KOPT-K1 (cell line): Measurements from ENCODE around the gene PLEKHA6.

Experiments
- H3K27ac ChIP-seq: fragments of 200-600 bp; sonication (generic); 2 replicates; pipeline ENCODE4 v1.5.1; 2016; ENCODE audit warnings: antibody characterized with exemption, mild to moderate bottlenecking, low read depth, low read length; ENCODE audit not compliant: poor library complexity, severe bottlenecking
- H3K36me3 ChIP-seq: fragments of 200-600 bp; sonication (generic); 2 replicates; pipeline ENCODE4 v1.5.1; 2017; ENCODE audit warnings: antibody characterized with exemption, mild to moderate bottlenecking, low read length, moderate library complexity; ENCODE audit not compliant: insufficient read depth
- H3K9me3 ChIP-seq: fragments of 200-600 bp; sonication (generic); 2 replicates; pipeline ENCODE4 v1.5.1; 2017; ENCODE audit warnings: antibody characterized with exemption, low read length, mild to moderate bottlenecking; ENCODE audit not compliant: insufficient read depth, poor library complexity, severe bottlenecking

The PLEKHA6 gene

DNA sequence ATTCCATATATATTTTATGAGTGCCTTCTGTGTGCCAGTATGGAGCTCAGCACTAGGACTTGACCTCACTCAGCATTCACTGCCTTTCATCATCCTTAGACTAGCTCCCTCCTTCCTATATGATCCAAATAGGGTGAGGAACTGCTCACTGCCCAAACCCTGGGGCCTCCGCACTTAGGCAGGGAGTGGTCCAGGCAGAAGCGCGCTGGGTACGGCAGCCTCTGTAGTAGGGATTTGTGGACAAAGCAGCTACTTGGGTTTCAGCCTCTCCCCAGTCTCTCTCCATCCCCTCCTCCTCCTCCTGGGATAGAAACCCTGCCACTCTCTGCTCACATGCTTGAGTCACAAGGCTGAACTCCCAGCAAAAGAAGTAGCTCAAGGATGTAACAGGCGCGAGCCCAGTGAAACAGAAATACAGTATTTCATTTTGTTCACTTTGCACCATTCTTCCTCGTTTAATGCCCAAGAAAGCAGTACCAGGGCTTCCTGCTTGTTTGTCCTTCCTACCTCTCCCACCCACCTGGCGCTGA, 32.9 kb downstream of the PLEKHA6 start:
- H3K9me3 ChIP-seq: no peaks in the 10 kb centered on the region
- H3K27ac ChIP-seq: no peak overlapping the region
- H3K36me3 ChIP-seq: no peaks in the 10 kb centered on the region

DNA sequence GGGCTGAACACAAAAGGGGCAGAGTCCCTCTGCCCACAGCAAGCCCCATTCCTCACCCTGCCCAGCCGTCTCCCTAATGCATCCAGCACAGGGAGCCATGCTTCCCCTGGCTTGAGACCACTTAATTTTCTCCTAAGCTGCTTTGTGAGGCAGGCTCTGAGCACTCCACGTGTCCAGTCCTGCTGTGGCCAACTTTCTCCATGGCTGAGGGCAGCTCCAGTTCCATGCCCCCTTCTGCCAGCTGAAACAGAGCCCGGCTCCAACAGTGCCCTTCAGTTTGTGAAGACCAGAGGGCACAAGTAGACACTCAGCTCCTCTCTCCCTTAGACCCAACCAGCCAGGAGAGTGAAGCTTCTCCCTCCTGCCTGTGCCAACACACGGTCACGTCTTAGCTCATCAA, 33.8 kb downstream of the PLEKHA6 start:
- Histone ChIP-seq H3K9me3 (no peaks in the 10 kb centered on the region), H3K27ac (no peak overlapping the region), H3K36me3 (no peaks in the 10 kb centered on the region)

DNA sequence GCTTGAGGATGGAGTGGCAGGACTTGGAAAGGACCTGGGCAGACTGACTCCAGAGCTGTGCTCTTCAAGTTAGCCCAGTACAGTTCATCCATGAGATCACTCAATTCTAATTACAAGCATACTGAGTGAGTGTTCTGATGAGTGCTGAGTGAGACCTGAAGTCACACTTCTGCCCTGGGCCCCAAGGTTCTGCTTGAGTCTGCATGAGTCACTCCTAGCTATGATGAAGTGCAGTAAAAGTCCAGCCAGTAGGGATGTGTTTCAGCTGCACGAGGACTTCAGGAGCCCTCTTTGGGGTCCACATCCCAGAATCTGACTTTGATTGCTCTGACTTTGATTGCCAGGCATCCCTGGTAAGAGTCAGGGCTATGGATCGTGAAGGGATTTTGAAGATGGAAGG, 35.8 kb downstream of the PLEKHA6 start:
- Histone ChIP-seq H3K36me3 (no peaks in the 10 kb centered on the region), H3K9me3 (no peaks in the 10 kb centered on the region), H3K27ac (no peak overlapping the region)

DNA sequence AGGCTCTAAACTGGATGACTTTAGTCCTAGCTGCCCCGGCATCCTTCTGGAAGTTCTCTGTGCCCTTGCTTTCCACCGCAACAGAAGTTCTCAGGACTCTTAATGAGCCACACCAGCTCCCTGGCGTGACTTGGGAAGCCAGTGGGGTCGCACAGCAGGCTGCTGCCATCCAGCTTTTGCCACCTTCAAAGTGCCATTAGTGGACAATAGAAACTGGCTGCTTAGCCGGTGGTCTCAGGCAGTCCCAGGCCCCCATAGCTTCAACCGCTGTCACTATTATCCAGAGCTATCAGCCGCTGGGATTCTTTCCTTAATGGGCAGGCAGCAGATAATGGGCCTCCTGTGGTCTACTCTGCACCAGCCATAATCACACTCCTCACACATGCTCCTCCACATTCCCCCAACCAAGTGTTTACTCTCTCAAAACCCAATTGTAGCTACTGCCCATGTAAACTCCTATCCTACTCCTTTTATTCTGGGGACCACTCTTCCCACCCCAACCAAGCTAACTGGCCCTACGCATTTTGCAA, 37.3 kb downstream of the PLEKHA6 start:
- Histone ChIP-seq H3K36me3 (no peaks in the 10 kb centered on the region), H3K9me3 (no peaks in the 10 kb centered on the region), H3K27ac (no peak overlapping the region)

DNA sequence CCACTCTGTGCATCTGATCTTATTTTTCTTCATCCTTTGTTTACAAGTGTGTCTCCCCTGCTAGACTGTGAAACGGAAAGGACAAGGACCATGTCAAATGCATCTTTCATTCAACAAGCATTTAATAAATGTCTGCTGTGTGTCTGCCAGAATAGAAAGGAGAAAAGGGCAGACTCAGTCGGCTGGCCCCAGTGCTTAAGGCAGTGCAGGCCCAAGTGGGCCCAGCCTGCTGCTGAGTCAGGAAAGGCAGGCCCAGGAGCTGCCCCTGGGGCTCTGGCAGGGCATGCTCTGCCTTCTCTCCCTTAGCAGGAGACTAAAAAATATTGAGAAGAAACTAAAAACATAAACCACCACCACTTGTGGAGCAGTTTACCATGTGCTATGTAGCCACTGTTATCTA, 38.1 kb downstream of the PLEKHA6 start:
- H3K27ac ChIP-seq: no peak overlapping the region
- no peaks in the 10 kb centered on the region for H3K9me3 ChIP-seq
- H3K36me3 ChIP-seq: no peaks in the 10 kb centered on the region

DNA sequence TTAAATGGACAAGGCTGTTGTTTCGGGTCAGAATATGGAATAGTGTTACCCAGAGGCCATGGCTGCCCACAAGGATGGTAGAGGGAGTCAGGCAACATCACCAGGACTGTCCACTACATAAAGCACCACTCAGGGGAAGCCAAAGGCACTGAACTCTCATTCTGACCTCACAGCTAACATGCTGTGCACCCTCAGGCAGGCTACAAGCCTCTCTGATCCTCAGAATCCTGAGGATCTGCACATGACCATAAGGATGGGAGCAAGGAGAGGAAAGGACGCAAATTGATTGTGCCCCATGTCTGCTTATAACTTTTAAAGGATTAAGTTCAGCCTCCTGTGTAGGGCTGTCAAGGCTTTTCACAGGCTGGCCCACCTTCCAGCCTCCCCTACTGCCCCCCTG, 38.7 kb downstream of the PLEKHA6 start:
- no peaks in the 10 kb centered on the region for H3K36me3 ChIP-seq
- H3K27ac ChIP-seq: no peak overlapping the region
- H3K9me3 ChIP-seq: no peaks in the 10 kb centered on the region

DNA sequence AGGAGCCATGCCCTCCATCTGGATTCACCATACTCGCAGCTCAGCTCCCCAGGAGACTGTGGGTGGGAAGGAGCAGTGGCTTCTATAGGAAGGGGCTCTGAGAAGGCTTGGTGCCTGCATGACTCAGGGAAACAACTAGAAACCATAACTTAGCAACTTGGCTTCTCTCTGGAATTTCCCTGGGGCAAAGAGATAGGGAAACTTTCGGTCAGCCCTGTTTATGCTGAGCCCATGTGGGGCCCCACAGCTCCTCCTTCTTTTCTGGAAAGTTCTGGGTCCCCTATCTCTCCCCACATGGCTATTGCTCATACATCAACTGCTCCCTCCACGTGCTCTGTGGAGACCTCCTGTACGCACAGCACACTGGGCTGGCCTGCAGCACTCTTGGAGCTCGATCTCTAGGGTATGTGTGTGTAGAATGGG, 39.3 kb downstream of the PLEKHA6 start:
- Histone ChIP-seq H3K36me3 (no peaks in the 10 kb centered on the region), H3K27ac (no peak overlapping the region), H3K9me3 (no peaks in the 10 kb centered on the region)

DNA sequence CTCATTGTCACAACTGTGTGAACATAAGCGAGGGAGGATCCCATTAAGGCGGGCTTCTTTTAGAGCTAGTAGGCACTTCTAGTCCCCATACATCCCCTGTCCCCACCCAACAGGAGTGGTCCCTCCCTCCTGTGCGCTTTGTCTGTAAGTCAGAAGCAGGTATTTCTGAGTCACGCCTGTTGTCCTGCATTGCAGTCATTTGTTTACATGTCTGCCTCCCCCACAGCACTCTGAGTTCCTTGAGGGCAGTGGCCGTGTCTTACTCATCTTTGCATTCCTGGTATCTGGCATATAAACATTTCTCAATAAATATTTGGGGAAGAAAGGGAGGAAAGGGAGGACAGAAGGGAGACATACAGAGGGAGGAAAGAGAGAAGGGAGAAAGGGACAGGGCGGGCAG, 40.3 kb downstream of the PLEKHA6 start:
- Histone ChIP-seq H3K9me3 (no peaks in the 10 kb centered on the region), H3K36me3 (no peaks in the 10 kb centered on the region), H3K27ac (no peak overlapping the region)

DNA sequence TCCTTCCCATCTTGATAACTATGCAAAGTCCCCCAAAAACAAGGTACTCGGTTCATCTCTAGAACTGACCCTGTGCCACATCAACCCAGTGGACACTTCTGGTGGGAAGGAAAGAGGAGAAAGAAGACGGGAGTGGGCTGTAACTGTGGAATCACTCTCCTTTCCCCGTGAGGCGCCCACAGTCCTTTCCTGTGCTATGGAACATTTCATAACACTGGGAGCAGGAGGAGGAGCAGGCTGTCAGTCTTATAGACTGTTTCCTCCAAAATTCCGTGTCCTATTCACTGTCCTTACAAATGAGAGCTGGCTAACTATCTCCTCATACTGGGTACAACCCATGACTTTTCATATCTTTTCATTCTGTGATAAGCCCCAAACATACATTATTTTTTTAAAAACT, 40.7 kb downstream of the PLEKHA6 start:
- Histone ChIP-seq H3K36me3 (no peaks in the 10 kb centered on the region), H3K27ac (no peak overlapping the region), H3K9me3 (no peaks in the 10 kb centered on the region)

DNA sequence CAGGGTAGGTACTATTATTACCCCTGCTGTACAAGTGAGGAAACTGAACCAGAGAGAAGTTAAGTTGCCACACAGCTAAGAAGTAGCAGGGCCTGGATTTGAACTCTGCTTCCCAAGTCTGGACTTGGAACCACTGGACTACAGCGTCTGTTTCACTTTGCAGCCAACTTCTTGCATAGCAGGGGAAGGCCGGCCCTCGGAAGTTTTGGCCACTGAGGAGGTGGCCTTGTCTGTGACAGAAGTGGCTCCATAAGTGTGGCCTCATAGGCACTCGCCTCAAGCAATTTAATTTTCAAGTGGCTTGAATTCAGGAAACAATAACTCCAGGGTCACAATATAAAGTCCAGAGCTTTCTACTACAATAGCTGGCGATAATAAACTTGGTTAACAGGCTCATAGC, 41.4 kb downstream of the PLEKHA6 start:
- H3K27ac ChIP-seq: no peak overlapping the region

DNA sequence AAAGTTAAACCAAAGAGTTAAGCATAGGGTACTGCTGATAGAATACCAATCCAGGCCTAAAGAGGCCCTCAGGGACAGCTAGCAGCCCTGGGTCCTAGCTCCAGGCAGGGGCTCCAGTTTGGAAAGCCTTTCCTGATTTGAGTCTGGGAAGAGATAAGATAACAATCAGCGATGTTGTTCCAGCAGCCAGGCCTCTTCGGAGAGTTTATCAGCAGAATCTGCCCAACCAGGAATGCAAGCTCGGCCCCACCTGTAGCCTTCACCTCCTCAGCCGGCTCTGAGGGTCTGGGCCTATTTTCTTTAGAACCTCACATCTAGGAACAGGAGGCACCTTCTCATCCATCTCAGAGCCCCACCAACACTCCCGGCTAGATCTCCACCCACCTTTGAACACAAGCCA, 42.6 kb downstream of the PLEKHA6 start:
- H3K27ac ChIP-seq: no peak overlapping the region

More for the DNA sequence above, 41.4 kb downstream of the PLEKHA6 start:
- H3K36me3 ChIP-seq: no peaks in the 10 kb centered on the region
- no peaks in the 10 kb centered on the region for H3K9me3 ChIP-seq

DNA sequence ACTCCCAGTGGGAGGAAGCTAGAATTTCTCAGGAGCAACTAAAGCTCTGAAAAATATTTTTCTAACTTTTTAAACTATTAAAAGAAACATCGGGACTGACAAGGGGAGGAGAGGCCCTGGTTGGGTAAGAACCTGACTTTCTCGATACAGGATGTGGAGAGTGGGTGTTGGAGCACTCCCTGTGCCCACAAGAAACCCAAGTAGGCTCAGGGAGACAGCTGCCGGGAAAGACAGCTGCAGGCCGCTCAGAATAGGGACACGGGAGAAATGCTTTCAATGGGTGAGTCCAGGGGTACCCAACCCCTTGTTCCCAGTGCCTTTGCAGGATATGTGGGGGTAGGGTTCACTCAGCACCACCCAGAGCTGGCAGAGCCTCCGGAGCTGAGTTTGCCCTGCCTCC, 43.6 kb downstream of the PLEKHA6 start:
- H3K27ac ChIP-seq: no peak overlapping the region
- H3K9me3 ChIP-seq: no peaks in the 10 kb centered on the region
- H3K36me3 ChIP-seq: no peaks in the 10 kb centered on the region

More for the DNA sequence above, 42.6 kb downstream of the PLEKHA6 start:
- H3K9me3 ChIP-seq: no peaks in the 10 kb centered on the region
- no peaks in the 10 kb centered on the region for H3K36me3 ChIP-seq

DNA sequence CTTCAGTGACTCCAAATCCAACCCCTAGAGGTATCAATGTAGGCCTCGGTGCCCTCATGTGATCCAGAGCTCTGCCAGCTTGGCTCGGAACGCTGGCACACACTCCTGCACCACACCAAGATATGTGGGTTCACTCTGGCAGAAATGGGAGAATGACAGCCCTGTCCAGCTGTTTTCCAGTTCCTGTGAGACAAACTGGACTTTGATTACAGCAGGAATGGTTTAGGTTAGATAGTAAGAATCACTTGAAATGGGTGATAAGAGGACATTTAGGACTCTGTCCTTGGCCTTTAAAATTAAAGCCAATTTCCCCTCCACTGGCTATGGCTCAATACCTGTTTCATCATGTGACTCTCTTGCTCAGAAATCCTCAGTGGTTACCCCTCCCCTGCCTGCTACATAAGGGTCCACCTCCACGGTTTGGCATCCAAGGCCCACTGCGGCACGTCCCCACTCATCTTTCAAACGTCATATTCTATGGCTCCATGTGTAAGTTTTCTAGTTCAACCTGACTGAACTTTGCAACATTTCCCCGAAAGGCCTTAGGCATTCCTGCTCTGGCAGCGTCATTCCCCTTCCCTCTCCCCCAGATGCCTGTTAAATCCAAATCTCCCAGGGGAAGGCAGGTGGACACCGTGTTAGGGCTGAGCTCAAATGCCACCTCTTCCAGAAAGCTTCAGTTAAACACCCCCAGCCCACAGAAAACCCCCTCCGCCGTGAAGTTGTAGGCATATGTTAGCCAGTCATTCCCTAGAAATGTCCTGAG, 44.7 kb downstream of the PLEKHA6 start:
- Histone ChIP-seq H3K9me3 (no peaks in the 10 kb centered on the region), H3K36me3 (no peaks in the 10 kb centered on the region), H3K27ac (no peak overlapping the region)

DNA sequence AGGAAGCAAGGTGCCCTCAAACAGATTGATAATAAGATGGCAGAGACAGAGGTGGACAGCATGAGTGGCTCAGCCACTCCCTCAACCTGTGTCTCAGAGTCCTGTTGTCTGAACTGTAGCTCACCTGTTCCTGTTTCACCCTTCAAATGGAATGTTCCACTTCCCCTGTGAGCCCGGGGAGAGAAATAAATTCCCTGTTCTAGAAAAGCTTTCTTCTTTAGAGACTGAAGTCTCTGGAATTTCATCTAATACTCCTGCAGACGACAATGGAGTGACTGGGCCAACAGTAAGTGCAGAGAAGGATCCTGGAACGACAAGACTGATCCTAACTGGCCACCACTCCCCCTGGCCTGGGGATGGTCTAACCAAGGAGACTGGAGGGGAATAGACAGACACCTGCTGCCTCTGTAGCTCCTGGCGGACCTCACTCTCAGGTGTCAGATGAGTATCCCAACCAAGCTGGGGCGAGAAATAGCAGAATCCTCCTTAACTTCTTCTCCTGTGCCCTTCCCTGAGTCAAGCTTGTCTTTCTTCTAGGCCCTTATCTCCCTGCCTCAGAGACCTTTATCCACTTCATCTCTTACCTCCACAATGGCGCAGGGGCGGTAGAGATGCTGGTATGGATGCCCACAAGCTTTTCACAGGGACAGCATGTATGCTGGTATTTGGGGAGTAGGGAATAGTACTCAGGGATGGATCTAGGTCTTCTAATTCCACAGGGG, 45.4 kb downstream of the PLEKHA6 start:
- Histone ChIP-seq H3K36me3 (no peaks in the 10 kb centered on the region), H3K9me3 (no peaks in the 10 kb centered on the region), H3K27ac (no peak overlapping the region)

DNA sequence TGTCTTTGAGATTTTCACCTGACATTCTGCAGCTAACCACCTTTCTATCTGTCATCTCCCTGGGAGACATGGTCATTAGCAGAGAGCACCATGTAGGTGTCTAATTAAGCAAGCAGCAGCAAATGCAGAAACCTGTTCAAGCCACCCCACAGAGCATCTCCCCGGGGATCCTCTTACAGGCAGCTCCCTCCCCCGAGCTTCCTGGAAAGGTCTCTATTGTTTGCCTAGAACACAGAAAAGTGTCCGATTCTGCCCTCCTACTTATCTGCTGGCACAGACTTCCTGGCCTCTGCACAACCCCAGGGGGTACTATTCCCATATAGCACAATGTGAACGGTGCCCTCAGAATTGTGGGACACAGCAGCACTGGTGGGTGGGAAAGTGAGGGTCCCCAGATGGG, 46.1 kb downstream of the PLEKHA6 start:
- no peaks in the 10 kb centered on the region for H3K9me3 ChIP-seq
- no peaks in the 10 kb centered on the region for H3K36me3 ChIP-seq
- H3K27ac ChIP-seq: no peak overlapping the region
